Stomach (tissue), 9 donors: ENCODE measurements around the gene KLHL30. TPM values are rescaled to one million over a fixed set of nuclear protein-coding genes. Genes with fewer than 3 reads are reported as not detected.

Experiments
- DNase-seq, 2 donors: peaks; one replicate each; pipeline versions ENCODE4 v3.0.0 to v3.0.0-alpha.2; 2013 to 2019
- H3K27ac ChIP-seq, 5 donors: fragments of 200-600 bp in 4 of 5; sonication (generic) in 4 of 5; one replicate each; pipeline ENCODE4 v1.5.1; 2013 to 2019; ENCODE audit warnings: mild to moderate bottlenecking in 1 of 5, moderate library complexity in 1 of 5
- H3K27me3 ChIP-seq, 3 donors: fragments of 200-600 bp; sonication (generic); one replicate each; pipeline ENCODE4 v1.5.1; 2017 to 2019; ENCODE audit warnings: mixed run types in 1 of 3
- H3K36me3 ChIP-seq, 4 donors: fragments of 200-600 bp; sonication (generic); 1 replicate in 3 of 4; 2 replicates in 1 of 4; pipeline ENCODE4 v1.5.1; 2016 to 2019
- H3K4me1 ChIP-seq, 4 donors: fragments of 200-600 bp; sonication (generic); one replicate each; pipeline ENCODE4 v1.5.1; 2016 to 2019
- H3K4me3 ChIP-seq, 4 donors: fragments of 200-600 bp; sonication (generic) in 3 of 4; one replicate each; pipeline ENCODE4 v1.5.1; 2016 to 2019; ENCODE audit warnings: mild to moderate bottlenecking in 1 of 4
- H3K9me3 ChIP-seq, 4 donors: fragments of 200-600 bp; sonication (generic); one replicate each; pipeline ENCODE4 v1.5.1; 2016 to 2019
- EP300 ChIP-seq: sonication (generic); formaldehyde crosslinking; IDR thresholded peaks from one replicate; pipeline ENCODE4 v1.6.1; 2017; ENCODE audit warnings: antibody characterized with exemption
- POLR2A ChIP-seq, 4 donors: fragments of 450-650 bp; IDR thresholded peaks; one replicate each; pipeline ENCODE4 v1.6.1; 2016; ENCODE audit warnings: antibody characterized with exemption in 4 of 4, control low read depth in 2 of 4, mild to moderate bottlenecking in 1 of 4, moderate library complexity in 1 of 4
- POLR2AphosphoS5 ChIP-seq, 3 donors: sonication (generic); formaldehyde crosslinking; IDR thresholded peaks; one replicate each; pipeline ENCODE4 v1.6.1; 2016; ENCODE audit warnings: antibody characterized with exemption in 3 of 3
- WGBS, 5 donors: extraction: QIAGEN DNeasy Blood & Tissue Kit in 3 of 5; methylation state at CpG; one replicate each; pipeline versions ENCODE4 v1.1.5 to v1.1.7; 2013 to 2018; 5-methylcytosine and 5-hydroxymethylcytosine counted together
- intact Hi-C: fragments of 100-400 bp; cut with DNase I; formaldehyde crosslinking; loops from one replicate; pipeline ENCODE4 v1.15.1; 2023; ENCODE audit warnings: low total_unique reads
- polyA plus RNA-seq, 3 donors: library from polyadenylated mRNA; stranded (reverse); fragments of 200-250 nt; gene quantifications; one replicate each; pipeline ENCODE4 v1.2.3, GENCODE V29; 2013
- total RNA-seq, 5 donors: library from RNA; depleted of rRNA; stranded (reverse); fragments of >200 nt; gene quantifications; one replicate each; pipeline versions ENCODE4 v1.1.0 to v1.2.3, GENCODE V29; 2014 to 2016
- TF ChIP-seq, protein P1 (sequence below), 7 experiments: fragments of 450-650 bp in 4 of 7; fragments of 200-600 bp in 3 of 7; sonication (generic) in 3 of 7; IDR thresholded peaks; one replicate each; pipeline ENCODE4 v1.5.1; 2016 to 2019; ENCODE audit warnings: antibody characterized with exemption in 7 of 7, control low read depth in 2 of 7, mild to moderate bottlenecking in 1 of 7
- donor health status: healthy with polysubstance abuse.
- donor health status: Bipolar disorder and iron deficiency.
- donor health status: healthy.

KLHL30 gene
- total and polyA plus RNA-seq, 8 donors, result 0.06 to 1.7 (median 0.37) TPM; not detected in 2

- Histone ChIP-seq H3K27ac (no peak overlapping the region), H3K9me3 (no peaks in the 10 kb centered on the region), H3K4me3 (no peak overlapping the region), H3K4me1 (peaks cover 0 to 18% (median 14%) of the 10 kb centered on the region in 4 donors), H3K36me3 (no peaks in the 10 kb centered on the region), H3K27me3 (peaks cover 0 to 9% (median 0%) of the 10 kb centered on the region in 3 donors)
- TF ChIP-seq EP300 (no peak), POLR2A (IDR thresholded peaks at IDR 0.05) (no peak), POLR2AphosphoS5 (IDR thresholded peaks at IDR 0.05) (no peak)
- TF ChIP-seq, protein P1, sequence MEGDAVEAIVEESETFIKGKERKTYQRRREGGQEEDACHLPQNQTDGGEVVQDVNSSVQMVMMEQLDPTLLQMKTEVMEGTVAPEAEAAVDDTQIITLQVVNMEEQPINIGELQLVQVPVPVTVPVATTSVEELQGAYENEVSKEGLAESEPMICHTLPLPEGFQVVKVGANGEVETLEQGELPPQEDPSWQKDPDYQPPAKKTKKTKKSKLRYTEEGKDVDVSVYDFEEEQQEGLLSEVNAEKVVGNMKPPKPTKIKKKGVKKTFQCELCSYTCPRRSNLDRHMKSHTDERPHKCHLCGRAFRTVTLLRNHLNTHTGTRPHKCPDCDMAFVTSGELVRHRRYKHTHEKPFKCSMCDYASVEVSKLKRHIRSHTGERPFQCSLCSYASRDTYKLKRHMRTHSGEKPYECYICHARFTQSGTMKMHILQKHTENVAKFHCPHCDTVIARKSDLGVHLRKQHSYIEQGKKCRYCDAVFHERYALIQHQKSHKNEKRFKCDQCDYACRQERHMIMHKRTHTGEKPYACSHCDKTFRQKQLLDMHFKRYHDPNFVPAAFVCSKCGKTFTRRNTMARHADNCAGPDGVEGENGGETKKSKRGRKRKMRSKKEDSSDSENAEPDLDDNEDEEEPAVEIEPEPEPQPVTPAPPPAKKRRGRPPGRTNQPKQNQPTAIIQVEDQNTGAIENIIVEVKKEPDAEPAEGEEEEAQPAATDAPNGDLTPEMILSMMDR (IDR thresholded peaks at IDR 0.05), result no peak
- no peak for DNase-seq
- WGBS, 5 donors, result 86 to 93% (median 91%) methylated on average over 8 to 21 of the region's 21 CpGs
- intact Hi-C loops, result no loop called here
These were observed 33.6 kb upstream of the KLHL30 start for GRCh38 chr2:238104691-238105371.

GRCh38 chr2:238105506-238106338, 32.7 kb upstream of the KLHL30 start:
- Histone ChIP-seq H3K27me3 (peaks cover 0 to 9% (median 0%) of the 10 kb centered on the region in 3 donors), H3K4me3 (no peak overlapping the region), H3K36me3 (no peaks in the 10 kb centered on the region), H3K27ac (no peak overlapping the region), H3K9me3 (no peaks in the 10 kb centered on the region), H3K4me1 (peaks cover 0 to 18% (median 13%) of the 10 kb centered on the region in 4 donors)
- WGBS, 5 donors, result 88 to 93% (median 89%) methylated on average over 14 to 28 of the region's 28 CpGs
- TF ChIP-seq EP300, result no peak
- no peak for TF ChIP-seq POLR2AphosphoS5 (IDR thresholded peaks at IDR 0.05)
- DNase-seq, result no peak
- intact Hi-C loops, result no loop called here

- intact Hi-C loops, result no loop called here
- 72 to 85% (median 81%) methylated on average over 13 of the region's 13 CpGs for WGBS, 5 donors
These were observed 32.1 kb upstream of the KLHL30 start for GRCh38 chr2:238106339-238106697.

DNA sequence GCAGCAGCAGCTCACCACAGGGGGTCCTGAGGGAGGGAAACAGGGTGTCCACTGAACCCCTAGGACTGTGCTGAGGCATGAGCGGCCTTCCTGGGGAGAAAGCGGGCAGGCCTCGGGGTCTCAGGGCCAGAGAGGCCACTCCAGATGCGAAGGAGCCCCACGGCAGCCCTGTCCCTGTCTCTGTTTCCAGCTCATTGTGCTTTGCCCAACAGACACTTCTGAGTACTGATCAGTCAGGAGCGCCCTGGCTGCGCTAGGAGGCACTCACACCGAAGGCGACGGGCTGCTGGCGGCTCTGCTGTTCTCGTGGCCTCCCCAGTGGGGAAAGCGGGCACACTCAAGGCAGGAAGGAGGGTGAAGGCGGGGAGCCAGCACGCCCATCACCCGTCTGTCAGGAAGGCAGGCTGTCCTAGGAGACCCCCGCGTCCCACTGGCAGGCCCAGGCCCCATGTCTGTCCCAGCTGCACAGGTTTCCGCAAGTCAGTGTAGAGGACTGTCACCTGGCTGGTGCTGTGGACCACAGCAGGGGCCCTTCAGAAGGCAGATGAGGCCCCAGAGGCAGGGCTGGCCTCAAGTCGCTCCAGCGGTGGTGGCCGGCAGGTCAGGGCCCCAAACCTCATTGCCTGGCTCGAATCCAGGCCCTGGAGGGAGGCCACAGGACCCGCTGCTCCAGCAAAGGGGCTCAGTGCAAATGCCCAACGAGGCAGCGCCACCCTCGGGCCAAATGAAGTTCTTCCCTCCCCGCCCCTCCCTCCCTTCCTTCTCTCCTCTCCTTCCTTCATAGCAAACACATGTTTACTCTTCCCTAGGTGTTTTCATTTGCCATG, 31.6 kb upstream of the KLHL30 start:
- peaks cover 0 to 9% (median 0%) of the 10 kb centered on the region in 3 donors for H3K27me3 ChIP-seq
- 63 to 82% (median 71%) methylated on average over 23 to 28 of the region's 28 CpGs for WGBS, 5 donors

More at GRCh38 chr2:238106339-238106697, 32.1 kb upstream of the KLHL30 start:
- no peak overlapping the region for H3K27ac ChIP-seq
- H3K36me3 ChIP-seq, result no peaks in the 10 kb centered on the region
- TF ChIP-seq POLR2AphosphoS5 (IDR thresholded peaks at IDR 0.05), result no peak
- no peak for TF ChIP-seq POLR2A (IDR thresholded peaks at IDR 0.05)
- TF ChIP-seq EP300, result no peak
- TF ChIP-seq, protein P1 (IDR thresholded peaks at IDR 0.05), result no peak
- no peak overlapping the region for H3K4me3 ChIP-seq
- H3K4me1 ChIP-seq, result peaks cover 0 to 18% (median 13%) of the 10 kb centered on the region in 4 donors
- H3K9me3 ChIP-seq, result no peaks in the 10 kb centered on the region
- H3K27me3 ChIP-seq, result peaks cover 0 to 9% (median 0%) of the 10 kb centered on the region in 3 donors
- no peak for DNase-seq

More for the DNA sequence above, 31.6 kb upstream of the KLHL30 start:
- Histone ChIP-seq H3K9me3 (no peaks in the 10 kb centered on the region), H3K27ac (no peak overlapping the region), H3K36me3 (no peaks in the 10 kb centered on the region), H3K4me3 (peak overlapping the region; percentile 18 to 27 (median 25)), H3K4me1 (peaks cover 0 to 18% (median 13%) of the 10 kb centered on the region in 4 donors)
- DNase-seq, result peak; percentile 46 to 50
- no peak for TF ChIP-seq EP300
- TF ChIP-seq POLR2AphosphoS5 (IDR thresholded peaks at IDR 0.05), result no peak
- no peak for TF ChIP-seq POLR2A (IDR thresholded peaks at IDR 0.05)
- TF ChIP-seq, protein P1 (IDR thresholded peaks at IDR 0.05), result peak in 1 of 7 experiments; percentile 38
- intact Hi-C loops, result no loop called here
